Muscle layer of colon (tissue), 2 donors: ENCODE results near the gene PARPBP.

Source experiments
- H3K27ac ChIP-seq: one replicate; pipeline ENCODE4 v1.7.0; 2013; ENCODE audit warnings: low read depth, mild to moderate bottlenecking, low read length, moderate library complexity
- H3K27me3 ChIP-seq, 2 donors: one replicate each; pipeline ENCODE4 v1.7.0; 2013; ENCODE audit warnings: low read length in 2 of 2, mild to moderate bottlenecking in 2 of 2; ENCODE audit not compliant: insufficient read depth in 2 of 2, control insufficient read depth in 1 of 2
- H3K36me3 ChIP-seq: one replicate; pipeline ENCODE4 v1.7.0; 2013; ENCODE audit warnings: mild to moderate bottlenecking, low read length; ENCODE audit not compliant: insufficient read depth
- H3K4me1 ChIP-seq: one replicate; pipeline ENCODE4 v1.7.0; 2013; ENCODE audit warnings: mild to moderate bottlenecking, low read length; ENCODE audit not compliant: insufficient read depth
- H3K4me3 ChIP-seq, 2 donors: one replicate each; pipeline ENCODE4 v1.7.0; 2013; ENCODE audit warnings: low read length in 2 of 2, low read depth in 1 of 2, mild to moderate bottlenecking in 1 of 2, moderate library complexity in 1 of 2
- H3K9ac ChIP-seq: one replicate; pipeline ENCODE4 v1.7.0; 2013; ENCODE audit warnings: low read length
- H3K9me3 ChIP-seq: one replicate; pipeline ENCODE4 v1.7.0; 2013; ENCODE audit warnings: mild to moderate bottlenecking, low read length
- donor health status: abdominal sarcoma.
- donor health status: Adenocarcinoma of cecum.

Gene PARPBP

DNA sequence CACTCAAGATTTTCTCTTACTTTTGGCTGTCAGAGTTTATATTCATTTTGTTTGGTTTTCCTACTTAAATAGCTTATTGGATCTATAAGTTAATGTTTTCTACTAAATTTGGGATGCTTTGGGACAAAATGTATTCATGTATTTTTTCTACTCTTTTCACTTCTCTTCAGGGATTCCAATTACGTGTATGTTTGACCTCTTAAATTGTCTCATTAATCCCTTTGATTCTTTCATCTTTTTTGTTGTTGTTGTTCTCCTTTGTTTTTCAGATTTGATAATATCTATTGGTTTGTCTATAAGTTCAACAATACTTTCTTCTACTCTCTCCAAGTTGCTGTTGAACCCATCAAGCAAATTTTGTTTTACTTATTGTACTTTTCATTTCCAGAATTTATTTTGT is 43.4 kb downstream of the PARPBP start:
- Histone ChIP-seq H3K4me3 (no peak overlapping the region), H3K9ac (no peak overlapping the region), H3K27ac (no peak overlapping the region), H3K4me1 (no peaks in the 10 kb centered on the region), H3K36me3 (no peaks in the 10 kb centered on the region), H3K27me3 (no peaks in the 10 kb centered on the region), H3K9me3 (no peaks in the 10 kb centered on the region)

- H3K36me3 ChIP-seq: no peaks in the 10 kb centered on the region
- H3K9ac ChIP-seq: no peak overlapping the region
- no peaks in the 10 kb centered on the region for H3K4me1 ChIP-seq
- no peak overlapping the region for H3K27ac ChIP-seq
- no peak overlapping the region for H3K4me3 ChIP-seq
- H3K9me3 ChIP-seq: no peaks in the 10 kb centered on the region
- no peaks in the 10 kb centered on the region for H3K27me3 ChIP-seq
These were observed 48.0 kb downstream of the PARPBP start for GRCh38 chr12:102167821-102168604.

DNA sequence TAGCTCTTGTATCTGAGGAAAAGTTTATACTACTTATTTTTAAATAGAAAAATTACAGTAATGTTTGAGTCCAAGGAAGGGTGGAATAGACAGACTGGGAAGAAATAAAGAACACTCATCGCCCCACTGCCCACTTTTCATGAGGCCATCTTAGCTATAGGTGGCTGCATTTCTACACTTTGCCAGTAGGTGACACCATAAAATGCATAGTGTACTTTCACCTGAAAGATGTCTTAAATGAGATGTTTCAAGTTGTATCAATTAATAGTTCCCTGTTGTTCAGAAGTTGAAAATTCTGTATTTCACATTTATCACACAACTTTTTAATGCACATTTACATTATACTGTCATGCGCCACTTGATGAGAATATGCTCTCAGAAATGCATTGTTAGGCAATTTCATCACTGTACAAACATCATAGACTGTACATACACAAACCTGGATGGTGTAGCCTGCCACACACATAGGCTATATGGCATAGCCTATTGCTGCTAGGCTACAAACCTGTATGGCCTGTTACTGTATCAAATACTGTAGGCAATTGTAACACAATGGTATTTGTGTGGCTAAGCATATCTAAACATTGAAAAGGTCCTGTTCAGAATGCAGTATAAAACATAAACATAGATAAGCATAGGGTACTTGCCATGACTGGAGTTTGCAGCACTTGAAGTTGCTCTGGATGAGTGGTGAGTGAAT is 50.1 kb downstream of the PARPBP start:
- H3K27me3 ChIP-seq: no peaks in the 10 kb centered on the region
- H3K4me3 ChIP-seq: no peak overlapping the region
- no peaks in the 10 kb centered on the region for H3K9me3 ChIP-seq
- no peaks in the 10 kb centered on the region for H3K4me1 ChIP-seq
- no peaks in the 10 kb centered on the region for H3K36me3 ChIP-seq
- peak overlapping the region; percentile 13 for H3K9ac ChIP-seq
- no peak overlapping the region for H3K27ac ChIP-seq

DNA sequence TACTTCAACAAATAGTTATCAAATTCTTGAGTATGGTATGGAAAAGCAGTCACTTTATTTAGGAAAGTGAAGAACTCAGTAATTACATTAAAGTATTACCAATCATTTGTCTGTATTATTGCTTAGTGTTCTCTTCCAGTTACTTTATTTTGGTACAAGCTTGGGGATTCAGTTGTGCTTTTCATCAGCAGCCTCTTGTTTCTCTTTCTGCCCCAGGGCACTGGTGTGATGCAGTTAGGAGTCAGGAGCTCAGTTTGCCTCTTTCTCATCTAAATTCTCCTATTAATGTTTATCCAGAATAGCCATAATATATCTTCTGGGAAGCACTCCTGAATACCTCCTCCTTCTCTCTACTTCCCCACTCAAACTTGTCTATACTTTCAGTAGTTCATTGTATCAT is 52.0 kb downstream of the PARPBP start:
- Histone ChIP-seq H3K9ac (no peak overlapping the region), H3K4me1 (no peaks in the 10 kb centered on the region), H3K36me3 (no peaks in the 10 kb centered on the region), H3K27me3 (no peaks in the 10 kb centered on the region), H3K4me3 (no peak overlapping the region), H3K27ac (no peak overlapping the region), H3K9me3 (no peaks in the 10 kb centered on the region)

DNA sequence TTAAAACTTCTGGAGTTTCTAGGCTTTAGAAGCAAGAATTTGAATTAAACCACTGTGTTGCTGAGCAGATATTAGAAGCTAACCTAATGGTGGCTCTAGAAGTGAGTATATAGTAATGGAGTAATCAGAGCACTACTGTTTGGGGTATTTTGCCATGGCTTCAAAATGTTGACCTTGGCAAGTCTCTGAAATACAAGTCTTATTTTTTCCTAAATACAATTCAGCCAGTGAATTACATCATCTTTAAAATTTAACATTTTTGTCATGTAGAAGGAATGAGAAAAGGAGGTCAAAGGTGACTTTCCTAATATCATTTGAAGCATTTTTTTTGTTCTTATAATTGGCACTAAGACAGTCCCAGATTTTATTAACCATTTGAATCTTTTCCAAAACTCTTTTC is 52.5 kb downstream of the PARPBP start:
- no peaks in the 10 kb centered on the region for H3K27me3 ChIP-seq
- H3K9ac ChIP-seq: no peak overlapping the region
- H3K36me3 ChIP-seq: no peaks in the 10 kb centered on the region
- no peaks in the 10 kb centered on the region for H3K4me1 ChIP-seq
- H3K4me3 ChIP-seq: no peak overlapping the region
- H3K9me3 ChIP-seq: no peaks in the 10 kb centered on the region
- no peak overlapping the region for H3K27ac ChIP-seq

- no peak overlapping the region for H3K27ac ChIP-seq
- no peaks in the 10 kb centered on the region for H3K36me3 ChIP-seq
- H3K27me3 ChIP-seq: no peaks in the 10 kb centered on the region
- no peaks in the 10 kb centered on the region for H3K4me1 ChIP-seq
- H3K9me3 ChIP-seq: no peaks in the 10 kb centered on the region
- H3K9ac ChIP-seq: no peak overlapping the region
- H3K4me3 ChIP-seq: no peak overlapping the region
These were observed 54.1 kb downstream of the PARPBP start for GRCh38 chr12:102174117-102174516.

DNA sequence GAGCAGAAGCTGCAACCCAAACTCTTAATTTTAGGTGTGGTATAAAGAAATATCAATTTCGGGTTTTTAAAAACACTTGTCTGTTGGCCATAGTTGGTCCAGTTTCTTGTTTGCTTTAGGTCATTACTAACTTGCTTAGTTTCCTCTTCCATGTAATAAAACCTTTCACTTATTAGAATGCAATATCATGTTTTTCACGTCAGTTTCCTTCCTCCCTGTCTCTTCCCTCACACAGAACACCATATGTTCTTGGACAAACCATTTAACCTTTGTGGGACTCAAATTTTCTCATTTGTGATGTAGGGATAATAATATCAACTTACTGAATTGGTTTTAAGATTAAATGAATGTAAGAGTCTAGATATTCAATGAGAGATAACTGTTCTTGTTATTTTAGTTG is 54.8 kb downstream of the PARPBP start:
- Histone ChIP-seq H3K27me3 (no peaks in the 10 kb centered on the region), H3K9me3 (no peaks in the 10 kb centered on the region), H3K36me3 (no peaks in the 10 kb centered on the region), H3K4me1 (no peaks in the 10 kb centered on the region), H3K4me3 (no peak overlapping the region), H3K27ac (no peak overlapping the region), H3K9ac (no peak overlapping the region)

GRCh38 chr12:102182635-102183034 is 62.7 kb downstream of the PARPBP start:
- H3K9me3 ChIP-seq: no peaks in the 10 kb centered on the region
- H3K36me3 ChIP-seq: no peaks in the 10 kb centered on the region
- no peak overlapping the region for H3K9ac ChIP-seq
- H3K27me3 ChIP-seq: no peaks in the 10 kb centered on the region
- no peaks in the 10 kb centered on the region for H3K4me1 ChIP-seq
- H3K4me3 ChIP-seq: no peak overlapping the region
- no peak overlapping the region for H3K27ac ChIP-seq

DNA sequence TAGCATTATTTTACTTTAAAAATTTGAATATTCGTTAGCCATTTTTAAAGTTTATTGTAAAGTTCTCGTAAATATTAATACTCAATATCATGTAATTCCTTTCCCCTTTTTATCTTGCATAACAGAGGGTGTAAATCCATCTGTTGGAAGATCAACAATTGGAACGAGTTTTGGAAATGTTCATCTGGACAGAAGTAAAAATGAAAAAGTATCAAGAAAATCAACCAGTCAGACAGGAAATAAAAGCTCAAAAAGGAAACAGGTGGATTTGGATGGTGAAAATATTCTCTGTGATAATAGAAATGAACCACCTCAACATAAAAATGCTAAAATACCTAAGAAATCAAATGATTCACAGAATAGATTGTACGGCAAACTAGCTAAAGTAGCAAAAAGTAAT is 75.8 kb downstream of the PARPBP start:
- no peak overlapping the region for H3K27ac ChIP-seq
- no peaks in the 10 kb centered on the region for H3K36me3 ChIP-seq
- H3K27me3 ChIP-seq: no peaks in the 10 kb centered on the region
- no peaks in the 10 kb centered on the region for H3K4me1 ChIP-seq
- H3K9me3 ChIP-seq: no peaks in the 10 kb centered on the region
- no peak overlapping the region for H3K9ac ChIP-seq
- no peak overlapping the region for H3K4me3 ChIP-seq

DNA sequence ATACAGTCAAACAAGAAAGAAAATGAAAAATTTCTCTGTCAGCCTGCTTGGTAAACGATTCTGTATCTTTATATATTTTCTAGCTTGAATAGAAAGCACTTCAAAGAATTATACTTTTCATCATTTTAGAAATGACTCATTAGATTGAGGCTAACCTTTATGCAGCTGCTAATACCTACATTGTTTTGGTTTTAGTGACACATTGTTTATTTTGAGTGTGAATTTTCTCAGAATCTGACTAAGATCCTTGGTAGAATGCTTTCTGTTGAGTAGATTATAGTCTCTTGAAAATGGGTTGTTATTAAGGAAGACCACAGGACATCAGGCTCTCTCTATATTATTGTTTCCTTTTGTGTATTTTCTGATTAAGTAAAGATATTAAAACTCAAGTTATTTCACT is 77.8 kb downstream of the PARPBP start, which contains the start of gene PMCH:
TSS of gene PMCH (minus strand) at position 45 of the 400 bp plus-strand sequence. CDS start 63 bp downstream, outside the sequence.
- no peaks in the 10 kb centered on the region for H3K27me3 ChIP-seq
- H3K9ac ChIP-seq: no peak within 1 kb of the TSS
- no peaks in the 10 kb centered on the region for H3K36me3 ChIP-seq
- no peak within 1 kb of the TSS for H3K4me3 ChIP-seq
- H3K4me1 ChIP-seq: no peaks in the 10 kb centered on the region
- H3K27ac ChIP-seq: no peak within 1 kb of the TSS
- no peaks in the 10 kb centered on the region for H3K9me3 ChIP-seq

DNA sequence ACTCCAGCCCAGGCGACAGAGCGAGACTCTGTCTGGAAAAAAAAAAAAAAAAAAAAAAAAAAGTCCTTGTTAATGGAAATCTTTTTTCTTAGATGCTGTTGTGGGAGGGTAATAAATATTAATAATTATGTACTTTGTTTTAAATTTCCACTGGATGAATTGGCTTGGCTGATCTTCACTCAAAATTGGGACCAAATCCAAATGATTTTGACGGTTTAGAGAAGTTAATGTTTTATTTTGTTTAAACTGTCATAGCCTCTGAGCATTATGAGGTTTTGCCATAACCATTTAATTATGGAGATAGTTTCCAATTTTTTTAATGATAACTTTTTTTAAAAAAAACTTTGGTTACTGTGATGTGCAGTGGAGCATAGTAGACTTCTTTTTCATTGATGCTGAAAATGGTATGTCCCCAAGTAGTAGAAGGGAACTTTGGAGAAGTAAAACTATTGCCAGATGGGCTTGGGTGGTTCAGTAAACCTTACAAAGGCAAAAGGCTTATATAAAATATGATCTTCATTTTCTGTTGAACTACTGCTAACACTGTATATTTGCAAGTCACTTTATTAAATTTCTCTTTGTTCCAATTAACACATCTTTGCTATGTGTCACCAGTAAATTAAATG is 81.6 kb downstream of the PARPBP start:
- H3K27ac ChIP-seq: no peak overlapping the region

More for the DNA sequence above, 81.6 kb downstream of the PARPBP start:
- H3K4me1 ChIP-seq: no peaks in the 10 kb centered on the region
- no peaks in the 10 kb centered on the region for H3K36me3 ChIP-seq
- no peaks in the 10 kb centered on the region for H3K27me3 ChIP-seq
- no peak overlapping the region for H3K9ac ChIP-seq
- no peak overlapping the region for H3K4me3 ChIP-seq
- H3K9me3 ChIP-seq: no peaks in the 10 kb centered on the region
